22Rv1 (cell line): ENCODE measurements around the gene POLR2J.

Experiments used
- H3K27ac ChIP-seq: fragments of 450-650 bp; 2 replicates; pipeline ENCODE4 v1.5.1; 2017
- CTCF ChIP-seq: fragments of 450-650 bp; IDR thresholded peaks from 2 replicates; pipeline ENCODE4 v1.5.1; 2017; ENCODE audit warnings: mild to moderate bottlenecking
- ZFX ChIP-seq: fragments of 450-650 bp; IDR thresholded peaks from 2 replicates; pipeline ENCODE4 v1.6.1; 2017; ENCODE audit warnings: antibody characterized with exemption, borderline replicate concordance

POLR2J gene

GRCh38 chr7:102450242-102450641, 28.5 kb downstream of the POLR2J start:
- H3K27ac ChIP-seq = no peak overlapping the region
- TF ChIP-seq CTCF (peak; percentile 12; the same call in 1 of the 2 replicates), ZFX (no peak)

GRCh38 chr7:102449136-102449535, 29.6 kb downstream of the POLR2J start:
- TF ChIP-seq CTCF = no peak
- TF ChIP-seq ZFX = no peak
- no peak overlapping the region for H3K27ac ChIP-seq

- H3K27ac ChIP-seq = no peak overlapping the region
These were observed 31.4 kb downstream of the POLR2J start for GRCh38 chr7:102447311-102447710.

GRCh38 chr7:102446387-102447156, 32.1 kb downstream of the POLR2J start:
- no peak overlapping the region for H3K27ac ChIP-seq
- TF ChIP-seq ZFX = no peak
- no peak for TF ChIP-seq CTCF

More at GRCh38 chr7:102447311-102447710, 31.4 kb downstream of the POLR2J start:
- TF ChIP-seq ZFX (no peak), CTCF (no peak)

- no peak for TF ChIP-seq ZFX
- H3K27ac ChIP-seq = no peak overlapping the region
These were observed 33.0 kb downstream of the POLR2J start for GRCh38 chr7:102445674-102446071.

GRCh38 chr7:102444961-102445673, 33.6 kb downstream of the POLR2J start:
- TF ChIP-seq CTCF (no peak), ZFX (no peak)
- H3K27ac ChIP-seq = no peak overlapping the region

- TF ChIP-seq ZFX (no peak), CTCF (no peak)
- H3K27ac ChIP-seq = no peak overlapping the region
These were observed 38.5 kb downstream of the POLR2J start for GRCh38 chr7:102439963-102440795.
